Right lobe of liver (tissue), 6 donors: ENCODE data around the gene KCTD20. TPM values are rescaled to one million over a fixed set of nuclear protein-coding genes. Genes with fewer than 3 reads are reported as not detected.

Source experiments
- ATAC-seq, 4 donors: fragments of 200-7000 bp; cut with Tn5 transposase; one replicate each; pipeline ENCODE4 v1.9.1; 2020; ENCODE audit warnings: mild to moderate bottlenecking in 4 of 4, moderate library complexity in 4 of 4
- DNase-seq, 3 donors: peaks; one replicate each; pipeline ENCODE4 v3.0.0-alpha.2; 2020
- H3K27ac ChIP-seq, 3 donors: fragments of 200-600 bp; one replicate each; pipeline ENCODE4 v1.8.0; 2022
- H3K27me3 ChIP-seq, 2 donors: fragments of 200-600 bp; one replicate each; pipeline ENCODE4 v1.8.0; 2022
- H3K36me3 ChIP-seq, 4 donors: fragments of 200-600 bp; sonication (generic) in 1 of 4; one replicate each; pipeline versions ENCODE4 v1.5.1 to v1.8.0; 2017 to 2022; ENCODE audit warnings: control low read depth in 1 of 4
- H3K4me1 ChIP-seq, 4 donors: fragments of 200-600 bp; sonication (generic) in 1 of 4; one replicate each; pipeline versions ENCODE4 v1.5.1 to v1.8.0; 2017 to 2022; ENCODE audit warnings: control low read depth in 1 of 4
- H3K4me3 ChIP-seq, 3 donors: fragments of 200-600 bp; one replicate each; pipeline ENCODE4 v1.8.0; 2022
- H3K9me3 ChIP-seq, 4 donors: fragments of 200-600 bp; sonication (generic) in 1 of 4; one replicate each; pipeline versions ENCODE4 v1.5.1 to v1.8.0; 2017 to 2022; ENCODE audit warnings: control low read depth in 1 of 4
- CTCF ChIP-seq, 4 donors: fragments of 200-600 bp in 3 of 4; fragments of 450-650 bp in 1 of 4; IDR thresholded peaks; one replicate each; pipeline versions ENCODE4 v1.5.1 to v1.8.0; 2016 to 2022; ENCODE audit warnings: antibody characterized with exemption in 4 of 4, mild to moderate bottlenecking in 2 of 4
- POLR2A ChIP-seq: fragments of 450-650 bp; IDR thresholded peaks from one replicate; pipeline ENCODE4 v1.6.1; 2017; ENCODE audit warnings: antibody characterized with exemption, mild to moderate bottlenecking
- WGBS: methylation state at CpG from one replicate; pipeline ENCODE4 v1.1.6; 2018; ENCODE audit warnings: low coverage, low lambda C conversion rate; ENCODE audit not compliant: insufficient coverage; ENCODE audit errors: missing lambda C conversion rate; 5-methylcytosine and 5-hydroxymethylcytosine counted together
- intact Hi-C, 2 donors: fragments of 100-400 bp; cut with DNase I; formaldehyde crosslinking; loops; one replicate each; pipeline versions ENCODE4 v1.11.2 to v1.14.1; 2022
- total RNA-seq, 6 experiments: library from RNA; depleted of rRNA in 2 of 6; stranded (reverse); fragments of >200 nt in 2 of 6; fragmentation: NEBNext Ultra II Directional in 3 of 6; extraction: Animal tissue kit (Norgen Biotek cat#: 25700) in 3 of 6; gene quantifications; one replicate each; pipeline versions ENCODE4 v1.1.0 to v1.2.4, GENCODE V29; 2016 to 2023
- donor health status: DM: no; HTN: yes; CAD: no.
- donor health status: DM: no; HTN: no; CAD: no.
- donor health status: DM: no; HTN: no; CAD: no.
- donor health status: DM: no; HTN: yes; CAD: no.
- donor health status: DM: no; HTN: yes; CAD: no.

Gene KCTD20
- total RNA-seq, 6 experiments from 2014 or later: 24.8 to 48.8 (median 33.5) TPM

- Histone ChIP-seq H3K27ac (no peak overlapping the region), H3K9me3 (no peaks in the 10 kb centered on the region), H3K27me3 (no peaks in the 10 kb centered on the region), H3K4me1 (no peaks in the 10 kb centered on the region), H3K36me3 (peaks cover 0 to 6% (median 0%) of the 10 kb centered on the region in 4 donors), H3K4me3 (no peak overlapping the region)
- 100% methylated on average over 2 of the region's 2 CpGs for WGBS
- ATAC-seq (no peak), DNase-seq (no peak)
- intact Hi-C loops: no loop called here
- TF ChIP-seq POLR2A (no peak), CTCF (IDR thresholded peaks at IDR 0.05) (no peak)
These were observed 62.2 kb downstream of the KCTD20 start for GRCh38 chr6:36504982-36505381.

- no peaks in the 10 kb centered on the region for H3K4me1 ChIP-seq
- WGBS: 79% methylated on average over 6 of the region's 6 CpGs
- TF ChIP-seq POLR2A: no peak
- TF ChIP-seq CTCF (IDR thresholded peaks at IDR 0.05): no peak
- H3K36me3 ChIP-seq: peaks cover 0 to 5% (median 0%) of the 10 kb centered on the region in 4 donors
- ATAC-seq (no peak), DNase-seq (no peak)
- H3K4me3 ChIP-seq: no peak overlapping the region
- H3K27me3 ChIP-seq: no peaks in the 10 kb centered on the region
- intact Hi-C loops: no loop called here
- no peak overlapping the region for H3K27ac ChIP-seq
- H3K9me3 ChIP-seq: no peaks in the 10 kb centered on the region
These were observed 63.1 kb downstream of the KCTD20 start for GRCh38 chr6:36505744-36506534.

GRCh38 chr6:36506611-36507010, 63.8 kb downstream of the KCTD20 start:
- H3K4me3 ChIP-seq: no peak overlapping the region
- no peak for TF ChIP-seq POLR2A
- no peak for TF ChIP-seq CTCF (IDR thresholded peaks at IDR 0.05)
- H3K36me3 ChIP-seq: peaks cover 0 to 5% (median under 1%) of the 10 kb centered on the region in 4 donors
- intact Hi-C loops: no loop called here
- 79% methylated on average over 2 of the region's 2 CpGs for WGBS
- H3K9me3 ChIP-seq: no peaks in the 10 kb centered on the region
- H3K4me1 ChIP-seq: no peaks in the 10 kb centered on the region
- no peak for ATAC-seq
- no peak for DNase-seq
- H3K27ac ChIP-seq: no peak overlapping the region
- no peaks in the 10 kb centered on the region for H3K27me3 ChIP-seq

- Histone ChIP-seq H3K4me3 (no peak overlapping the region), H3K9me3 (no peaks in the 10 kb centered on the region), H3K27ac (no peak overlapping the region), H3K27me3 (no peaks in the 10 kb centered on the region), H3K4me1 (peaks cover 0 to 9% (median 2%) of the 10 kb centered on the region in 4 donors), H3K36me3 (peaks cover 0 to 3% (median under 1%) of the 10 kb centered on the region in 4 donors)
- ATAC-seq (peak; percentile 19 to 65 (median 37)), DNase-seq (no peak)
- intact Hi-C loops: no loop called here
- no peak for TF ChIP-seq CTCF (IDR thresholded peaks at IDR 0.05)
- no peak for TF ChIP-seq POLR2A
- 51% methylated on average over 3 of the region's 10 CpGs for WGBS
These were observed 65.7 kb downstream of the KCTD20 start for GRCh38 chr6:36508532-36508931.
